Loucy (cell line): ENCODE measurements around the gene ZNF41.

Source experiments
- H2AFZ ChIP-seq: fragments of 200-600 bp; sonication (generic); 2 replicates; pipeline ENCODE4 v1.6.0; 2016; ENCODE audit warnings: antibody characterized with exemption, mild to moderate bottlenecking, low read length, moderate library complexity
- H3F3A ChIP-seq: fragments of 200-600 bp; 2 replicates; pipeline ENCODE4 v1.6.0; 2016; ENCODE audit warnings: antibody characterized with exemption, low read depth, mild to moderate bottlenecking
- H3K27me3 ChIP-seq: fragments of 200-600 bp; sonication (generic); 2 replicates; pipeline ENCODE4 v1.6.1; 2014; ENCODE audit warnings: low read length, mild to moderate bottlenecking; ENCODE audit not compliant: insufficient read depth, poor library complexity, severe bottlenecking
- H3K36me3 ChIP-seq: fragments of 200-600 bp; sonication (generic); 2 replicates; pipeline ENCODE4 v1.6.1; 2016; ENCODE audit warnings: low read length; ENCODE audit not compliant: insufficient read depth
- H3K4me1 ChIP-seq: fragments of 200-600 bp; sonication (generic); 2 replicates; pipeline ENCODE4 v1.5.1; 2014; ENCODE audit warnings: low read length, mild to moderate bottlenecking; ENCODE audit not compliant: insufficient read depth, poor library complexity, severe bottlenecking
- H3K4me2 ChIP-seq: fragments of 200-600 bp; sonication (generic); 2 replicates; pipeline ENCODE4 v1.6.0; 2014; ENCODE audit warnings: antibody characterized with exemption, low read length, low read depth, mild to moderate bottlenecking; ENCODE audit not compliant: poor library complexity, severe bottlenecking
- H3K4me3 ChIP-seq: fragments of 200-600 bp; sonication (generic); 2 replicates; pipeline ENCODE4 v1.5.1; 2014; ENCODE audit warnings: low read length, mild to moderate bottlenecking, mixed read lengths; ENCODE audit not compliant: poor library complexity, severe bottlenecking
- H3K79me2 ChIP-seq: fragments of 200-600 bp; sonication (generic); 2 replicates; pipeline ENCODE4 v1.6.1; 2014; ENCODE audit warnings: low read length; ENCODE audit not compliant: insufficient read depth
- H3K9ac ChIP-seq: fragments of 200-600 bp; sonication (generic); 2 replicates; pipeline ENCODE4 v1.6.0; 2014; ENCODE audit warnings: mild to moderate bottlenecking, low read depth, low read length, moderate library complexity; ENCODE audit not compliant: poor library complexity, severe bottlenecking
- H3K9me2 ChIP-seq: fragments of 200-600 bp; sonication (generic); replicated peaks from 2 replicates; pipeline ENCODE4 v1.6.1; 2016; ENCODE audit warnings: low read depth, low read length, mixed read lengths
- H3K9me3 ChIP-seq: fragments of 200-600 bp; sonication (generic); 2 replicates; pipeline ENCODE4 v1.6.1; 2014; ENCODE audit warnings: mild to moderate bottlenecking, antibody characterized with exemption, low read length, low read depth; ENCODE audit not compliant: insufficient read depth
- H4K20me1 ChIP-seq: fragments of 200-600 bp; sonication (generic); 2 replicates; pipeline ENCODE4 v1.6.0; 2014; ENCODE audit warnings: antibody characterized with exemption, low read length, mild to moderate bottlenecking; ENCODE audit not compliant: insufficient read depth, poor library complexity, severe bottlenecking
- CTCF ChIP-seq: fragments of 200-600 bp; sonication (generic); conservative IDR thresholded peaks from 2 replicates; pipeline ENCODE4 v1.5.1; 2014; ENCODE audit warnings: mild to moderate bottlenecking, antibody characterized with exemption, low read length
- EZH2phosphoT487 ChIP-seq: fragments of 200-600 bp; IDR thresholded peaks from 2 replicates; pipeline ENCODE4 v1.6.1; 2018; ENCODE audit warnings: antibody characterized with exemption, mild to moderate bottlenecking, moderate library complexity, borderline replicate concordance

ZNF41 gene

GRCh38 chrX:47507153-47507867, 24.3 kb upstream of the ZNF41 start:
- Histone ChIP-seq H3K36me3 (no peaks in the 10 kb centered on the region), H2AFZ (no peak overlapping the region), H3K79me2 (no peaks in the 10 kb centered on the region), H3K9me2 (no peaks in the 10 kb centered on the region), H3K9ac (no peak overlapping the region), H3K4me3 (no peak overlapping the region), H3K9me3 (no peaks in the 10 kb centered on the region), H3F3A (no peaks in the 10 kb centered on the region), H3K27me3 (no peaks in the 10 kb centered on the region), H3K4me1 (no peaks in the 10 kb centered on the region), H4K20me1 (no peaks in the 10 kb centered on the region), H3K4me2 (no peak overlapping the region)
- TF ChIP-seq CTCF (no peak), EZH2phosphoT487 (no peak)

GRCh38 chrX:47503151-47503550, 20.1 kb upstream of the ZNF41 start:
- Histone ChIP-seq H3K4me1 (peaks cover 9% of the 10 kb centered on the region), H3K4me2 (no peak overlapping the region), H3K9ac (no peak overlapping the region), H3K9me3 (no peaks in the 10 kb centered on the region), H3F3A (no peaks in the 10 kb centered on the region), H3K36me3 (no peaks in the 10 kb centered on the region), H3K9me2 (no peaks in the 10 kb centered on the region), H4K20me1 (no peaks in the 10 kb centered on the region), H3K27me3 (no peaks in the 10 kb centered on the region), H3K79me2 (no peaks in the 10 kb centered on the region), H3K4me3 (no peak overlapping the region), H2AFZ (no peak overlapping the region)
- no peak for TF ChIP-seq EZH2phosphoT487
- no peak for TF ChIP-seq CTCF

GRCh38 chrX:47502316-47503125, 19.5 kb upstream of the ZNF41 start:
- Histone ChIP-seq H3K4me2 (no peak overlapping the region), H3K27me3 (no peaks in the 10 kb centered on the region), H3K79me2 (no peaks in the 10 kb centered on the region), H3F3A (no peaks in the 10 kb centered on the region), H3K4me1 (peaks cover 9% of the 10 kb centered on the region), H2AFZ (no peak overlapping the region), H3K9ac (no peak overlapping the region), H3K9me3 (no peaks in the 10 kb centered on the region), H4K20me1 (no peaks in the 10 kb centered on the region), H3K9me2 (no peaks in the 10 kb centered on the region), H3K36me3 (no peaks in the 10 kb centered on the region), H3K4me3 (no peak overlapping the region)
- TF ChIP-seq EZH2phosphoT487: no peak
- no peak for TF ChIP-seq CTCF
